NCI-H2227 treated with DMSO at 0.1 percent for 48 hours (cell line): ENCODE data around the gene DGCR2.
"Not testable (repeated sequence)": the region's sequence is repeated elsewhere in the genome, so short reads cannot be mapped to it uniquely, and the experiment has no call there.

Experiments
- DNase-seq: peaks from one replicate; lab custom pipeline; 2025; lab: John Stamatoyannopoulos, UW

The DGCR2 gene

DNA sequence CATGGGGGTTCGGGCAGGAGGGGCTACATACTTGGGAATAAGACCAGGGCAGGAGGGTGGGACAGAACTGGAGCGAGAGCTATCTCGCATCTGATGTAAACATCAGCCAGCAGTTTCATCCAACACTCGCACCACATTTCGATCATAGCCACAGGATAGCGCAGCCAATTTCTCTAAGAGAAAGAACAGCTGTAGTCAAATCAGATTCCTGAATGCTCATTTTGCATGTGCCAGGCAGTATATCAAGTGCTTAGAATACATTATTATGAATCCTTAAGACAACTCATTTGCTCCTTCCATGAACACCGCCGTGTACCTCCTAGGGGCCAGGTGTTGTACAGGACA lies 14.5 kb downstream of the DGCR2 start:
- no peak for DNase-seq

DNA sequence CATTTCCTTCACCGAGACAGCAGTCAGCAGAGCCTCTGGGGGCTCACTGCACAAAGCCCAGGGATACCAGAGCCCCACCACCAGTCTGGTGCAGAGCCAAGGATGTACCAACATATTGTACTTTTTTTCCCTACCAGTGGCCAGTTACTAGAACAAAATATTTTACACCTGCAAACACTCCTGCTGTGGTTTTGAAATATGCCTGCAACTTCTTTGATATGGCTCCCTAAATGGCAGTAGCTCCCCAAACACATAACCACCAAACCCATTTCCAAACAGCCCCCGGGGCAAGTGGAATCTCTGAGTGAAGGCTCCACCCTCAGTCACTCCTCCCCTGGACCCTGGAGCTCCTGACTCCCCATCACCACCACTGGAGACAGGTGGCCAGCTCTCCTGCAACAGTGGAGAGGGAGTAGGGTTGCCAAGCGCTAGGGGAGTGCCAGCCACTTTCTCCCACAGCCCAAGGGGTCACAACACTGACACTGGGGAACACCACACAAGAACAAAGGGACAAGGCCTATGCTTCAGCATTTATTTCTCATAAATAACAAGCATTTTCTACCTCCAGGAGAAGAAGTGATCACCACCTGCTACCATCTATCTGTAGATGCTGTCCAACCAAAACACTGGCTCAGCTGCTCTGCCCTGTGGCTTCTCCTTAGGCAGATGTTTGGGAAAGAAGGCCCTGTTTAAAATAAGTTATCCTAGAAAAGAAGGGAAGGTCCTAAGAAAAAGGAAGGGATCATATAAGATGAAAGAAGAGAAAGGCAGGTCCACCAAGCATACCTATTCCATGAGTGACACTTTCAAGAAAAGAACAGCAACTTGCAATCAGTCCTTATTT lies 15.1 kb downstream of the DGCR2 start:
- DNase-seq, result no peak

- no peak for DNase-seq
Observed at GRCh38 chr22:19105867-19106802, 16.1 kb downstream of the DGCR2 start.

DNA sequence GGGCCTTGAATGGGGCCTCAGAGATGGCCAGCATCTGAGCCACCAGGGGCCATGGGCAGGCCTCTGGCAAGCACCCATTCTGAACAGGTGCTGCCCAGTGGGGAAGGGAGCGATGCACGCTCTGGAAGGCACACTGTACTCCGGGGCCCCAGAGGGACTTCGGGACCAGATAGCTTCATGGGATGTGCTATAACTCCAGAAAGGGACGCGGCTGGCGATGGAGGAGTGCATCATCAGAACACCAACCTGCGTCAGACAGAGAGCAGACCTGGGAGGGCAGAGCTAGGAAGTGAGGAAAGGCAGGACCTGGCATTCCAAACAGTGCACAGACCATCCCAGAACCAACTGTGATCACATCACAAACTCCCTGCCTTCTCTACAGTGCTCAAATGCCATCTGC lies 16.8 kb downstream of the DGCR2 start:
- no peak for DNase-seq

DNA sequence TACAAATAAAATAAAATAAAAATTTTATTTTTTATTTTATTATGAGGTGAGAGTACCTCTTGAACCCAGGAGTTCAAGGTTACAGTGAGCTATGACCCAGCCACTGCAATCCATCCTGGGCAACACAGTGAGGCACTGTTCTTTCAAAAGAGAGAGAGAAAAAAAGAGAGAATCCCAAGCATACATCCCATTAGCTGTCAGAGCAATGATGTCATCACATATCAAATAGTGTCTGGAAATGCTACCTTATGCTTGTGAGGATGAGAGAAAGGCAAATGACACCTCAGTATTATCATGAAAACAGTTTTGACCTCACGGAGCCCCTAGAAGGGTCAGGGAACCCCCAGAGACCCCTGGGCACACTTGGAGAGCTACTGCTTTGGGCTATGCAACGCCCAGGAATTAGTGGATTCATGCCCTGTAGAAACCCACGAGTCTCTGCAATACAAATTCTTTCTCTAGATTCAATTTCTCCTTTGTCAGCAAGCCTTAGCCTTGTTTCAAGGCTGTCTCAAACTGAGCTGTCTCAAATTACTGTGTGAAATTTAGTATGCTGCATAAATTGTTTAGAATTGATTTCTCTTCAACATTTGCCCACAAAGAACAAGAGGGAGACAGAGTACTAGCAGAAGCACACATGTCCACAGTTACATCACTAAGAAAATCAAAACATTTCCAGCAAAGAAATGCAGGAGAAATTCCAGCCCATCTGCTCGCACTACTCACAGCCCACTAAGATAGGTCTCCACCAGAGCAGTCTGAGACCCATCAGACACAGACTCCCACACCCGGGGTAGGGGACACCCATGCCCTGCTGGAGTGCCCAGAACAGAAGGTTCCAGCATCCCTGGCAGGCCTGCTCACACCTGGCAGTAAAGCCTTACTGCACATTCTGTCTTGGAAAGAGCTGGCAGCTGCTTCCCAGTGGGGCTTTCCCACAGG lies 18.1 kb downstream of the DGCR2 start:
- DNase-seq, result no peak

GRCh38 chr22:19098157-19098556 lies 24.1 kb downstream of the DGCR2 start:
- no peak for DNase-seq

DNA sequence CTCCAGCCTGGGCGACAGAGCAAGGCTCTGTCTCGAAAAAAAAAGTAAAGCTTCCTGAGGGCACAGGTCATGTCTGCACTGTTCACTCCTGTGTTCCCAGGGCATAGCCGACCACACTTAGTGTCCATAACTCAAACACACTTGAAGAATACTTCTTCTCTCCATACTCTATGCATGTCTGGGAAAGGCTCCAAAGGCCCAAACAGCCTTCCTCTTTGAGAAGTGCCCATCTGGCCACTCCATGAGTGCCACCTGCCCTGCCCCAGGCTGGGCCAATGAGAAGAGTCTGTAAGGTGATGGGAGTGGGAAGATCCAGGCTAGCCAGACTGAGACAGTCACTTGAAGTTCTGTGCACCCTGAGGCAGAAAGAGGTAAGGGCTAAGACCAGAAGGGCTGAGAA lies 24.7 kb downstream of the DGCR2 start:
- no peak for DNase-seq

- DNase-seq, result no peak
Observed at GRCh38 chr22:19096555-19096954, 25.7 kb downstream of the DGCR2 start.

- DNase-seq, result no peak
Observed at GRCh38 chr22:19094393-19094997, 27.7 kb downstream of the DGCR2 start.

DNA sequence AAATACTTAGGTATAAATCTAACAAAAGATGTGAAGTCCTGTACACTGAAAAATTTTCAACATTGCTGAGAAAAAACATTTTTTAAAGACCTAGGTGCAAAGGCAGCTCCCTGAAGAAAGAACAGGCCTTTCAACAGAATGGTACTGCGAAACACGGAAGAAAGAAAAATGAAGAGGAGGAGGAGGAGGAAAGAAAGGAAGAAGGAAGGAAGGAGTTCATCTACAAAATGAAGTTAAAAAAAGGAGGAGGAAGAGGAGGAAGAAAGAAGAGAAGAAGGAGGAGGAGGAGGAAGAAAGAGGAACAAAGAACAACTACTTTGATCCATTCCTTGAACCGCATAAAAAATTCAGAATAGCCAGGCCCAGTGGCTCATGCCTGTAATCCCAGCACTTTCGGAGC lies 29.5 kb downstream of the DGCR2 start:
- DNase-seq, result no peak

DNA sequence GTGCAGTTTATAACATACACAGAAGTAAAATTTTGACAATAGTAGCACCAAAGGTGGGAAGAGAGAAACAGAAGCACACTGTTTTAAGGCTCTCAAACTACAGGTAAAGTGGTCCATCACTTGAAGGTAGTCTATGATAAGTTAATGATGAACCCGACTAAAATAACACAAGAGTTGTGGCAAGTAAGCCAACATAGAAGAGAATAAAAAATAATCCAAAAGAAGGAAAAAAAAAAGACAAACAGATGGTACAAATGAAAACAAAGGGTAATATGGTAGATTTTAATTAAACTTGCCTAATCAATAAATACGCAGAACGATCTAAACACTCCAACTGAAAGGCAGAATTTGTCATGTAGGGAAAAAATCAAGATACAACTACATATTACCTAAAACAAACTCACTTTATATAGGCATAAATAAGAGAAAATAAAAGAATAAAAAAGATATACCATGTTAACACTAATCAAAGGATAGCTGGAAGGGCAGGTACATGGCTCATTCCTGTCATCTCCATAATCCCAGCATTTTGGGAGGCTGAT lies 31.6 kb downstream of the DGCR2 start:
- DNase-seq, result no peak

GRCh38 chr22:19090183-19090582 lies 32.0 kb downstream of the DGCR2 start:
- no peak for DNase-seq

GRCh38 chr22:19088866-19089595 lies 33.2 kb downstream of the DGCR2 start:
- DNase-seq, result no peak

DNA sequence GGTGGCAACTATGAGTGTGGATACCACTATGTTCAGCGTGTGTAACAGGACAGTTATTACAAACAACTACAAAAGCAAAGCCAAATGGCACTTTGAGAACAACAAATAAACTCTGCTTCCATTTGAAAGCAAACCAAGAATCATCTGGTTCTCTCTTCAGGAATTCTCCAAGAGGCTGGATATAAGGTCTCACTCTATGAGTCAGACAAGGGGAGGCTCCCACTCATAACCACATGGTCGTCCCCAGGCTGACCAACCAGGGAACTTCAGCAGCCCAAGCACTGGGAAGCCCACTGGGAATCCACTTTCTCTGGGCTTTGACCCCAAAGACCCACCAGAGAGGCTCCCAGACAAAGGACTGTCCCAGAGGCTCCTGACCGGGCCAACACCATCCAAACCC lies 35.3 kb downstream of the DGCR2 start:
- DNase-seq, result no peak

- DNase-seq, result no peak
Observed at GRCh38 chr22:19086417-19086816, 35.8 kb downstream of the DGCR2 start.

GRCh38 chr22:19085233-19085718 lies 36.9 kb downstream of the DGCR2 start:
- DNase-seq, result peak; percentile 43

GRCh38 chr22:19084586-19084985 lies 37.6 kb downstream of the DGCR2 start:
- DNase-seq, result not testable (repeated sequence)

- not testable (repeated sequence) for DNase-seq
Observed at GRCh38 chr22:19084126-19084525, 38.1 kb downstream of the DGCR2 start.

DNA sequence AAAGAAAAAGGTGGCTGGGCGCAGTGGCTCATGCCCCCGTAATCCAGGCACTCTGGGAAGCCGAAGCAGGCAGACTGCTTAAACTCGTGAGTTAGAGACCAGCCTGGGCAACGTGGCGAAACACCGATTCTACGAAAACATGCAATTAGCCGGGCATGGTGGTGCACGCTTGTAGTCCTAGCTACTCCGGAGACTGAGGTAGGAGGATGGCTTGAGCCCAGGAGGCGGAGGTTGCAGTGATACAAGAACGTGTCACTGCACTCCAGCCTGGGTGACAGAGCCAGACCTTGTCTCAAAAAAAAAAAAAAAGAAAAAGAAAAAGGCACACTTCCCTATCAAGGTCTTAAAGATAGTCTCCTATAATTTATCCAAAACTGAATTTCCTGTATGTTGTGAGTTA lies 39.4 kb downstream of the DGCR2 start:
- no peak for DNase-seq

DNA sequence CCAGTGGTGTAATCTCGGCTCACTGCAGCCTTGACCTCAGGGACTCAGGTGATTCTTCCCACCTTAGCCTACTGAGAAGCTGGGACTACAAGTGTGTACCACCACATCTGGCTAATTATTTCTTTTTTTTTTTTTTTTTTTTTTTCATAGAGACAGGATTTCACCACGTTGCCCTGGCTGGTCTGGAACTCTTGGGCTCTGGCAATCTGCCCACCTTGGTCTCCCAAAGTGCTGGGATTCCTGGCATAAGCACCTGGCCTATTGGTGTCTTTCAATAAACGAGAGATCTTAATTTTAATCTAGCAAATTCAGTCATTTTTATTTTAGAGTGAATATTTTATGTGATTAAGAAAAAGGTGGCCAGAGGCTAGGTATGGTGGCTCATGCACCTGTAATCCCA lies 40.1 kb downstream of the DGCR2 start:
- no peak for DNase-seq
